Trophoblast cell (in vitro differentiated cells and primary cell): Measurements from ENCODE around the gene PRPSAP2.

ENCODE experiments used
- DNase-seq, 2 donors: peaks; one replicate each; pipeline ENCODE4 v3.0.0-alpha.2; 2016
- H2AFZ ChIP-seq: 2 replicates; pipeline ENCODE4 v1.6.1; 2013; ENCODE audit warnings: low read length, moderate library complexity, mild to moderate bottlenecking; ENCODE audit not compliant: insufficient read depth, poor library complexity
- H2AK5ac ChIP-seq: 2 replicates; pipeline ENCODE4 v1.6.1; 2013; ENCODE audit warnings: mild to moderate bottlenecking, low read length
- H2BK120ac ChIP-seq: 2 replicates; pipeline ENCODE4 v1.6.1; 2013; ENCODE audit warnings: low read length, mild to moderate bottlenecking, moderate library complexity; ENCODE audit not compliant: insufficient read depth, poor library complexity
- H2BK12ac ChIP-seq: 2 replicates; pipeline ENCODE4 v1.6.1; 2013; ENCODE audit warnings: mild to moderate bottlenecking, low read length, moderate library complexity
- H2BK5ac ChIP-seq: 2 replicates; pipeline ENCODE4 v1.6.1; 2013; ENCODE audit warnings: low read length, low read depth, moderate library complexity, mild to moderate bottlenecking; ENCODE audit not compliant: poor library complexity
- H3K14ac ChIP-seq: 2 replicates; pipeline ENCODE4 v1.6.1; 2013; ENCODE audit warnings: mild to moderate bottlenecking, low read length
- H3K18ac ChIP-seq: 2 replicates; pipeline ENCODE4 v1.6.1; 2013; ENCODE audit warnings: mild to moderate bottlenecking, low read length
- H3K23ac ChIP-seq: 2 replicates; pipeline ENCODE4 v1.6.1; 2013; ENCODE audit warnings: low read length
- H3K27ac ChIP-seq: 2 replicates; pipeline ENCODE4 v1.5.1; 2013; ENCODE audit warnings: low read depth, mild to moderate bottlenecking, inconsistent platforms, low read length, moderate library complexity
- H3K27me3 ChIP-seq: 2 replicates; pipeline ENCODE4 v1.6.1; 2013; ENCODE audit warnings: inconsistent platforms, mild to moderate bottlenecking, low read length, moderate library complexity; ENCODE audit not compliant: insufficient read depth
- H3K36me3 ChIP-seq, 2 experiments: 1 replicate in 1 of 2; 2 replicates in 1 of 2; pipeline ENCODE4 v1.6.1; 2013; ENCODE audit warnings: low read length in 2 of 2, mild to moderate bottlenecking in 2 of 2, moderate library complexity in 1 of 2; ENCODE audit not compliant: insufficient read depth in 2 of 2, control insufficient read depth in 1 of 2
- H3K4ac ChIP-seq: 2 replicates; pipeline ENCODE4 v1.6.1; 2013; ENCODE audit warnings: low read depth, mild to moderate bottlenecking, low read length, moderate library complexity
- H3K4me1 ChIP-seq, 2 experiments: 1 replicate in 1 of 2; 2 replicates in 1 of 2; pipeline ENCODE4 v1.6.1; 2013; ENCODE audit warnings: low read length in 2 of 2, mild to moderate bottlenecking in 2 of 2, moderate library complexity in 1 of 2; ENCODE audit not compliant: insufficient read depth in 2 of 2, control insufficient read depth in 1 of 2
- H3K4me2 ChIP-seq: 2 replicates; pipeline ENCODE4 v1.6.1; 2013; ENCODE audit warnings: inconsistent platforms, mild to moderate bottlenecking, low read length, moderate library complexity
- H3K4me3 ChIP-seq: 2 replicates; pipeline ENCODE4 v1.5.1; 2013; ENCODE audit warnings: mild to moderate bottlenecking, low read depth, low read length, inconsistent platforms
- H3K79me1 ChIP-seq: one replicate; pipeline ENCODE4 v1.6.1; 2013; ENCODE audit warnings: low read length
- H3K79me2 ChIP-seq: 2 replicates; pipeline ENCODE4 v1.6.1; 2013; ENCODE audit warnings: low read length, mild to moderate bottlenecking; ENCODE audit not compliant: control insufficient read depth, insufficient read depth, poor library complexity
- H3K9ac ChIP-seq: 2 replicates; pipeline ENCODE4 v1.6.1; 2013; ENCODE audit warnings: mild to moderate bottlenecking, low read length
- H3K9me3 ChIP-seq: 2 replicates; pipeline ENCODE4 v1.6.1; 2013; ENCODE audit warnings: low read depth, mild to moderate bottlenecking, control low read depth, inconsistent platforms, low read length; ENCODE audit not compliant: insufficient read depth
- H4K12ac ChIP-seq: 2 replicates; pipeline ENCODE4 v1.6.1; 2013; ENCODE audit warnings: low read depth, mild to moderate bottlenecking, low read length, moderate library complexity
- H4K8ac ChIP-seq: 2 replicates; pipeline ENCODE4 v1.6.1; 2013; ENCODE audit warnings: low read depth, mild to moderate bottlenecking, low read length, moderate library complexity
- H4K91ac ChIP-seq: one replicate; pipeline ENCODE4 v1.6.1; 2013; ENCODE audit warnings: low read depth, mild to moderate bottlenecking, low read length, moderate library complexity
- WGBS: extraction: QIAGEN DNeasy Blood & Tissue Kit; methylation state at CpG from one replicate; pipeline ENCODE4 v1.1.7; 2013; ENCODE audit warnings: missing lambda C conversion rate; ENCODE audit not compliant: insufficient read length, insufficient coverage; ENCODE audit errors: extremely low coverage; 5-methylcytosine and 5-hydroxymethylcytosine counted together

The PRPSAP2 gene

DNA sequence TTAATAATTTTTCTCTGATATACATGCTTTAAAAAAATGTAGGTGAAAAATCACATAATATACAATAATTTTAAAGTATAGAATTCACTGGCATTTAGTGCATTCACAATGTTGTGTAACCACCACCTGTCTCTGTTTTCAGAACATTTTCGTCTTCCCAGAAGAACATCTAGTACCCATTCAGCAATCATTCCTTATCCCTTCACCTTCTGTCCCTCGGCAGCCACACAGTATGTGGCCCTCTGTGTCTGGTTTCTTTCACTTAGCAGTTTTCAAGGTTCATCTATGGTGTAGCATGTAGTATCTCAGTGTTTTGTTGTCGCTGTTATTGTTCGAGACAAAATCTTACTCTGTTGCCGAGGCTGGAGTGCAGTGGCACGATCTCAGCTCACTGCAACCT lies 33.6 kb downstream of the PRPSAP2 start:
- no peak overlapping the region for H4K8ac ChIP-seq
- no peaks in the 10 kb centered on the region for H3K79me2 ChIP-seq
- no peak overlapping the region for H3K23ac ChIP-seq
- no peak overlapping the region for H3K27ac ChIP-seq
- H3K36me3 ChIP-seq, result peaks cover 12 to 17% of the 10 kb centered on the region in 2 experiments
- H4K12ac ChIP-seq, result no peak overlapping the region
- H4K91ac ChIP-seq, result no peak overlapping the region
- H3K4me3 ChIP-seq, result no peak overlapping the region
- H3K4me2 ChIP-seq, result no peak overlapping the region
- no peak overlapping the region for H2AFZ ChIP-seq
- H2BK120ac ChIP-seq, result no peak overlapping the region
- no peak overlapping the region for H2AK5ac ChIP-seq
- WGBS, result no CpG with 5 or more reads among the region's 6 CpGs
- H2BK12ac ChIP-seq, result no peak overlapping the region
- H3K79me1 ChIP-seq, result no peaks in the 10 kb centered on the region
- DNase-seq, result no peak
- no peaks in the 10 kb centered on the region for H3K9me3 ChIP-seq
- H3K18ac ChIP-seq, result no peak overlapping the region
- H3K4me1 ChIP-seq, result no peaks in the 10 kb centered on the region
- H3K14ac ChIP-seq, result no peak overlapping the region
- H3K27me3 ChIP-seq, result no peaks in the 10 kb centered on the region
- H3K4ac ChIP-seq, result no peak overlapping the region
- no peak overlapping the region for H3K9ac ChIP-seq
- H2BK5ac ChIP-seq, result no peak overlapping the region

DNA sequence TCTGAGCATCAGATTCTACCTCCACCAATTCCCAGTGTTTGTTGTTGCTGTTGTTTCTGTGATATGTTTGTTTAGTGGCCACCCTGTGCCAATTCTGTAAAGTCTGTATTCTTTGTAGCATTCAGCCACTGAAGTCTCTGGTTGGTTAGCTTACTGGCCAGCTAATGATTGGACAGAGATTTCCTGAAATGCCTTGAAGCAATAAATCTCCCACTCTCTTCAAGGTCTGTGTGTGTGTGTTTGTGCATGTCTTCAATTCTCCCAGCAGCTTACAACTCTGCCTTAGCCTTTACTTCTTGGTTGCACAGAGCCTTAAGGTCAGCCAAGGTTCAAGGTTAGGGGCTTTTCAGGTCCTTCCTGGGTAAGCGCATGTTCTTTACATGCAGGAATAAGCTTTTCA lies 38.2 kb downstream of the PRPSAP2 start:
- no peaks in the 10 kb centered on the region for H3K9me3 ChIP-seq
- no peaks in the 10 kb centered on the region for H3K79me2 ChIP-seq
- H3K14ac ChIP-seq, result no peak overlapping the region
- peaks cover 8 to 20% of the 10 kb centered on the region in 2 experiments for H3K36me3 ChIP-seq
- no peak overlapping the region for H3K9ac ChIP-seq
- H4K8ac ChIP-seq, result no peak overlapping the region
- no peaks in the 10 kb centered on the region for H3K79me1 ChIP-seq
- H2BK120ac ChIP-seq, result no peak overlapping the region
- no peak overlapping the region for H2AK5ac ChIP-seq
- no peak overlapping the region for H3K4ac ChIP-seq
- H2BK5ac ChIP-seq, result no peak overlapping the region
- DNase-seq, result no peak
- H3K27ac ChIP-seq, result no peak overlapping the region
- H3K4me1 ChIP-seq, result no peaks in the 10 kb centered on the region
- no peak overlapping the region for H3K4me2 ChIP-seq
- H2AFZ ChIP-seq, result no peak overlapping the region
- H3K4me3 ChIP-seq, result no peak overlapping the region
- no peak overlapping the region for H3K23ac ChIP-seq
- H2BK12ac ChIP-seq, result no peak overlapping the region
- H3K27me3 ChIP-seq, result no peaks in the 10 kb centered on the region
- WGBS, result no CpG with 5 or more reads among the region's 1 CpG
- H3K18ac ChIP-seq, result no peak overlapping the region
- H4K12ac ChIP-seq, result no peak overlapping the region
- H4K91ac ChIP-seq, result no peak overlapping the region

DNA sequence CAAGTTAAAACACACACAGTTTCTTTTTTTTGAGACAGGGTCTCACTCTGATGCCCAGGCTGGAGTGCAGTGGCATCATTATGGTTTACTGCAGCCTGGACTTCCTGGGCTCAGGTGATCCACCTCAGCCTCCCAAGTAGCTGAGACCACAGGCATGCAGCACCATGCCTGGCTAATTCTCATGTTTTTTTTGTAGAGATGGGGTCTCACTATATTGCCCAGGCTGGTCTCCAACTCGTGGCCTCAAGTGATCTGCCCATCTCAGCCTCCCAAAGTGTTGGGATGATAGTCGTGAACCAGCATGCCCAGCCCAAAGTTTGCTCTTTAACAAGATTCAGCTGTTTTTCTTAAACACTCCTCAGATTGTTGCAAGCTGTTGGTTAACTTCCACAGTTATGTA lies 39.0 kb downstream of the PRPSAP2 start:
- no peak overlapping the region for H2AFZ ChIP-seq
- H3K4ac ChIP-seq, result no peak overlapping the region
- no CpG with 5 or more reads among the region's 2 CpGs for WGBS
- H4K91ac ChIP-seq, result no peak overlapping the region
- peaks cover 8 to 16% of the 10 kb centered on the region in 2 experiments for H3K36me3 ChIP-seq
- no peaks in the 10 kb centered on the region for H3K79me1 ChIP-seq
- no peak overlapping the region for H2AK5ac ChIP-seq
- no peak overlapping the region for H3K14ac ChIP-seq
- no peak for DNase-seq
- no peak overlapping the region for H3K23ac ChIP-seq
- H4K12ac ChIP-seq, result no peak overlapping the region
- H2BK120ac ChIP-seq, result no peak overlapping the region
- no peak overlapping the region for H4K8ac ChIP-seq
- no peaks in the 10 kb centered on the region for H3K79me2 ChIP-seq
- H3K9me3 ChIP-seq, result no peaks in the 10 kb centered on the region
- no peak overlapping the region for H3K18ac ChIP-seq
- no peaks in the 10 kb centered on the region for H3K27me3 ChIP-seq
- H3K4me2 ChIP-seq, result no peak overlapping the region
- H2BK12ac ChIP-seq, result no peak overlapping the region
- H3K4me3 ChIP-seq, result no peak overlapping the region
- no peak overlapping the region for H2BK5ac ChIP-seq
- H3K4me1 ChIP-seq, result no peaks in the 10 kb centered on the region
- no peak overlapping the region for H3K9ac ChIP-seq
- H3K27ac ChIP-seq, result no peak overlapping the region

DNA sequence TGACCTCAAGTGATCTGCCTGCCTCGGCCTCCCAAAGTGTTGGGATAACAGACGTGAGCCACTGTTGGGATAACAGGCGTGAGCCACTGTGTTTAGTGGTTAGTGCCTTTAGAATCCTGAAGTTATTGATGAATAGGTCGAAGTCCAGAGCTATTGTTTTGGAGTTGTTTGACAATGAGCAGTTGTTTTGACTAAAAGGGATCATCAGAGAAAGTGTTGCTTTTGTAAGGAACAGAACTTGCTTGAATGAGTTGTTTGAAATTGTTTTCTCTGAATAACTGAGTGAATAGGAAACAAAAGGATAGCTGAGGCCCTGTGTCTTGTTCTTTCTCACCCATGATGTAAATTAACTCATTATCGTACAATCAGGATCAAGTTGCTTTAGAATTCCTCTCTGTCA lies 46.6 kb downstream of the PRPSAP2 start:
- Histone ChIP-seq H3K27me3 (no peaks in the 10 kb centered on the region), H3K4me2 (no peak overlapping the region), H4K91ac (no peak overlapping the region), H3K79me1 (no peaks in the 10 kb centered on the region), H3K36me3 (peaks cover 14 to 19% of the 10 kb centered on the region in 2 experiments), H2AK5ac (no peak overlapping the region), H3K9ac (no peak overlapping the region), H4K12ac (no peak overlapping the region), H4K8ac (no peak overlapping the region), H3K23ac (no peak overlapping the region), H3K4ac (no peak overlapping the region), H3K4me3 (no peak overlapping the region), H3K18ac (no peak overlapping the region), H3K79me2 (no peaks in the 10 kb centered on the region), H2BK120ac (no peak overlapping the region), H3K4me1 (no peaks in the 10 kb centered on the region), H3K9me3 (no peaks in the 10 kb centered on the region), H2AFZ (no peak overlapping the region), H2BK5ac (no peak overlapping the region), H3K27ac (no peak overlapping the region), H2BK12ac (no peak overlapping the region), H3K14ac (no peak overlapping the region)
- DNase-seq, result no peak
- no CpG with 5 or more reads among the region's 5 CpGs for WGBS
